Gastroesophageal sphincter (tissue), 4 donors: ENCODE measurements around the gene AFF3. TPM values are rescaled to one million over a fixed set of nuclear protein-coding genes. Genes with fewer than 3 reads are reported as not detected.
A peak's percentile ranks its signal among the peaks of the same experiment; 100 is the strongest.

Experiments
- ATAC-seq: fragments of 150-250 bp; one replicate; pipeline ENCODE4 v1.9.1; 2016; ENCODE audit warnings: mild to moderate bottlenecking, moderate library complexity
- H3K27ac ChIP-seq, 4 donors: fragments of 200-600 bp; sonication (generic) in 3 of 4; 1 replicate in 3 of 4; 2 replicates in 1 of 4; pipeline ENCODE4 v1.5.1; 2016 to 2019
- H3K27me3 ChIP-seq: fragments of 200-600 bp; sonication (generic); one replicate; pipeline ENCODE4 v1.5.1; 2019
- H3K36me3 ChIP-seq, 2 donors: fragments of 200-600 bp; sonication (generic); one replicate each; pipeline ENCODE4 v1.5.1; 2019; ENCODE audit warnings: control low read depth in 1 of 2
- H3K4me1 ChIP-seq, 3 donors: fragments of 200-600 bp; sonication (generic); 1 replicate in 2 of 3; 2 replicates in 1 of 3; pipeline ENCODE4 v1.5.1; 2016 to 2019; ENCODE audit warnings: control low read depth in 2 of 3
- H3K4me3 ChIP-seq, 2 donors: fragments of 200-600 bp; sonication (generic); one replicate each; pipeline ENCODE4 v1.5.1; 2019; ENCODE audit warnings: mild to moderate bottlenecking in 1 of 2, moderate library complexity in 1 of 2
- H3K9me3 ChIP-seq, 3 donors: fragments of 200-600 bp; sonication (generic); one replicate each; pipeline ENCODE4 v1.5.1; 2017 to 2019; ENCODE audit warnings: control low read depth in 2 of 3
- CTCF ChIP-seq, 4 experiments: fragments of 200-600 bp in 2 of 4; fragments of 450-650 bp in 2 of 4; sonication (generic) in 1 of 4; IDR thresholded peaks; one replicate each; pipeline ENCODE4 v1.5.1; 2017 to 2019; ENCODE audit warnings: antibody characterized with exemption in 4 of 4, mild to moderate bottlenecking in 2 of 4, moderate library complexity in 2 of 4
- EP300 ChIP-seq: sonication (generic); formaldehyde crosslinking; IDR thresholded peaks from one replicate; pipeline ENCODE4 v1.6.1; 2017; ENCODE audit warnings: antibody characterized with exemption, mild to moderate bottlenecking
- POLR2A ChIP-seq, 2 donors: fragments of 450-650 bp; IDR thresholded peaks; one replicate each; pipeline ENCODE4 v1.6.1; 2017; ENCODE audit warnings: antibody characterized with exemption in 2 of 2, mild to moderate bottlenecking in 2 of 2, moderate library complexity in 1 of 2
- POLR2AphosphoS5 ChIP-seq: sonication (generic); formaldehyde crosslinking; IDR thresholded peaks from one replicate; pipeline ENCODE4 v1.6.1; 2017; ENCODE audit warnings: antibody characterized with exemption
- WGBS, 2 donors: methylation state at CpG; one replicate each; pipeline ENCODE4 v1.1.5; 2018; ENCODE audit warnings: low coverage in 1 of 2; 5-methylcytosine and 5-hydroxymethylcytosine counted together
- total RNA-seq, 4 donors: library from RNA; depleted of rRNA; stranded (reverse); fragments of >200 nt; gene quantifications; one replicate each; pipeline ENCODE4 v1.1.0, GENCODE V29; 2016

AFF3 gene
- total RNA-seq, 4 donors from 2014 or later = 15.4 to 74.8 (median 37.7) TPM

GRCh38 chr2:99691926-99692325 lies 450.5 kb downstream of the AFF3 start:
- Histone ChIP-seq H3K4me1 (no peaks in the 10 kb centered on the region), H3K27me3 (no peaks in the 10 kb centered on the region), H3K27ac (no peak overlapping the region), H3K9me3 (no peaks in the 10 kb centered on the region), H3K36me3 (no peaks in the 10 kb centered on the region), H3K4me3 (no peak overlapping the region)
- ATAC-seq = peak; percentile 55
- TF ChIP-seq EP300 = no peak
- TF ChIP-seq CTCF (IDR thresholded peaks at IDR 0.05) = no peak
- TF ChIP-seq POLR2AphosphoS5 = no peak
- TF ChIP-seq POLR2A (IDR thresholded peaks at IDR 0.05) = no peak
- WGBS, 2 donors = 29 to 42% methylated on average over 1 to 4 of the region's 4 CpGs

- Histone ChIP-seq H3K27me3 (no peaks in the 10 kb centered on the region), H3K4me3 (no peak overlapping the region), H3K27ac (no peak overlapping the region), H3K4me1 (no peaks in the 10 kb centered on the region), H3K36me3 (no peaks in the 10 kb centered on the region), H3K9me3 (no peaks in the 10 kb centered on the region)
- 78 to 93% methylated on average over 3 of the region's 3 CpGs for WGBS, 2 donors
- TF ChIP-seq CTCF (IDR thresholded peaks at IDR 0.05) (no peak), POLR2AphosphoS5 (no peak), EP300 (no peak), POLR2A (IDR thresholded peaks at IDR 0.05) (no peak)
- no peak for ATAC-seq
Observed at GRCh38 chr2:99689145-99689742, 453.1 kb downstream of the AFF3 start.

GRCh38 chr2:99688699-99689098 lies 453.7 kb downstream of the AFF3 start:
- H3K4me1 ChIP-seq = no peaks in the 10 kb centered on the region
- no peaks in the 10 kb centered on the region for H3K36me3 ChIP-seq
- 83 to 100% methylated on average over 3 to 6 of the region's 6 CpGs for WGBS, 2 donors
- H3K4me3 ChIP-seq = no peak overlapping the region
- no peaks in the 10 kb centered on the region for H3K9me3 ChIP-seq
- ATAC-seq = no peak
- no peak overlapping the region for H3K27ac ChIP-seq
- H3K27me3 ChIP-seq = no peaks in the 10 kb centered on the region
- no peak for TF ChIP-seq POLR2A (IDR thresholded peaks at IDR 0.05)
- TF ChIP-seq EP300 = no peak
- no peak for TF ChIP-seq POLR2AphosphoS5
- TF ChIP-seq CTCF (IDR thresholded peaks at IDR 0.05) = no peak

GRCh38 chr2:99682275-99683060 lies 459.9 kb downstream of the AFF3 start:
- no peak for TF ChIP-seq CTCF (IDR thresholded peaks at IDR 0.05)
- TF ChIP-seq POLR2A (IDR thresholded peaks at IDR 0.05) = no peak
- TF ChIP-seq EP300 = no peak
- no peak for TF ChIP-seq POLR2AphosphoS5
- no peak for ATAC-seq
- Histone ChIP-seq H3K4me1 (no peaks in the 10 kb centered on the region), H3K36me3 (no peaks in the 10 kb centered on the region), H3K27me3 (no peaks in the 10 kb centered on the region), H3K27ac (no peak overlapping the region), H3K9me3 (no peaks in the 10 kb centered on the region), H3K4me3 (no peak overlapping the region)
- 88 to 95% methylated on average over 3 to 5 of the region's 6 CpGs for WGBS, 2 donors

GRCh38 chr2:99680946-99681345 lies 461.4 kb downstream of the AFF3 start:
- TF ChIP-seq CTCF (IDR thresholded peaks at IDR 0.05) = no peak
- no peak for TF ChIP-seq POLR2A (IDR thresholded peaks at IDR 0.05)
- WGBS, 2 donors = 58 to 100% methylated on average over 1 of the region's 1 CpG
- no peak overlapping the region for H3K4me3 ChIP-seq
- no peaks in the 10 kb centered on the region for H3K9me3 ChIP-seq
- no peaks in the 10 kb centered on the region for H3K36me3 ChIP-seq
- no peaks in the 10 kb centered on the region for H3K27me3 ChIP-seq
- no peaks in the 10 kb centered on the region for H3K4me1 ChIP-seq
- H3K27ac ChIP-seq = no peak overlapping the region
- no peak for ATAC-seq
